Measurements from ENCODE around the gene TSSK3. TPM values are rescaled to one million over a fixed set of nuclear protein-coding genes. Genes with fewer than 3 reads are reported as not detected.

The TSSK3 gene
- total RNA-seq, 1 experiment from 2014 or later: 1.6 TPM

GRCh38 chr1:32413507-32414185 lies 51.3 kb downstream of the TSSK3 start:
- Histone ChIP-seq H3K23me2 (ENCODE audit: insufficient read length, low read depth, low read length, poor library complexity, severe bottlenecking) (no peaks in the 10 kb centered on the region), H2AFZ (ENCODE audit: low read length) (no peak overlapping the region), H2BK120ac (ENCODE audit: low read depth, low read length, poor library complexity, severe bottlenecking) (no peak overlapping the region), H3K4ac (ENCODE audit: low read depth, low read length) (no peak overlapping the region), H3K27ac (ENCODE audit: insufficient read length, low read depth, low read length) (no peak overlapping the region), H3K4me1 (ENCODE audit: insufficient read depth, low read length) (no peaks in the 10 kb centered on the region), H3K23ac (ENCODE audit: insufficient read length, low read depth, low read length) (no peak overlapping the region), H4K8ac (replicated peaks; ENCODE audit: insufficient read length, low read depth, low read length) (no peak overlapping the region), H4K91ac (ENCODE audit: insufficient read length, low read depth, low read length) (no peak overlapping the region), H2BK20ac (ENCODE audit: low read depth, low read length, poor library complexity, severe bottlenecking) (no peak overlapping the region), H3K27me3 (ENCODE audit: insufficient read depth, low read length) (no peaks in the 10 kb centered on the region), H3K4me2 (ENCODE audit: insufficient read depth, insufficient read length, low read length) (no peak overlapping the region), H2BK5ac (ENCODE audit: insufficient read length, low read length) (no peak overlapping the region), H4K5ac (ENCODE audit: insufficient read length, low read depth, low read length) (no peak overlapping the region), H3K9ac (ENCODE audit: extremely low read depth, insufficient read length, low read length) (no peak overlapping the region), H3K9me3 (ENCODE audit: control insufficient read depth, low read depth, low read length) (peaks cover 16% of the 10 kb centered on the region), H3T11ph (ENCODE audit: low read length) (no peak overlapping the region), H3K56ac (ENCODE audit: insufficient read length, low read depth, low read length) (no peak overlapping the region), H4K20me1 (ENCODE audit: control insufficient read depth, insufficient read depth, insufficient read length) (no peaks in the 10 kb centered on the region), H3K79me2 (ENCODE audit: insufficient read depth, low read length) (no peaks in the 10 kb centered on the region), H2AK5ac (ENCODE audit: insufficient read length, low read length) (no peak overlapping the region), H3K18ac (ENCODE audit: insufficient read length, low read depth, low read length) (no peak overlapping the region), H3K14ac (ENCODE audit: insufficient read depth, low read length) (no peak overlapping the region), H3K79me1 (ENCODE audit: insufficient read depth, low read depth, low read length, poor library complexity, severe bottlenecking) (no peaks in the 10 kb centered on the region), H2BK15ac (ENCODE audit: low read depth, low read length) (no peak overlapping the region), H2BK12ac (ENCODE audit: insufficient read length, low read depth, low read length) (no peak overlapping the region)
- peak; percentile 87 for TF ChIP-seq CTCF (conservative IDR thresholded peaks at IDR 0.05)
- Mint-ChIP-seq H3K27ac (0 out of 7 replicates have a peak overlapping the region, but pooled peaks of 1 of the 3 experiments have one; percentile 4), H3K27me3 (ENCODE audit: low read depth) (peaks cover 7% of the 10 kb centered on the region), H3K9me3 (peaks cover 44 to 45% of the 10 kb centered on the region in 2 experiments), H3K36me3 (ENCODE audit: insufficient read depth in 1 of 3, low read depth in 3 of 3) (peaks cover 22 to 57% (median 29%) of the 10 kb centered on the region in 3 experiments), H3K4me1 (peaks cover 3 to 10% of the 10 kb centered on the region in 2 experiments; a peak in 3 of 4 replicates), H3K4me3 (peak overlapping the region in 1 of 2 experiments; percentile 19; a peak in 1 of 5 replicates)
- DNase-seq: peak; percentile 71
- no CpG with 5 or more reads among the region's 10 CpGs for WGBS (ENCODE audit: extremely low coverage, insufficient read length, low lambda C conversion rate)

Other genes with a start within 250 kb of the TSSK3 start
- gene TXLNA, start 182.9 kb upstream of the TSSK3 start, total RNA-seq (2021): 67.3 and 69.4 TPM in 2 replicates
- gene CCDC28B, start 161.9 kb upstream of the TSSK3 start, total RNA-seq (2021): 20.7 and 21.3 TPM in 2 replicates
- gene IQCC, start 156.9 kb upstream of the TSSK3 start, total RNA-seq (2021): 5.1 and 5.3 TPM in 2 replicates
- not detected in 2 replicates for gene DCDC2B, start 153.4 kb upstream of the TSSK3 start, total RNA-seq (2021)
- 19.5 and 19.7 TPM in 2 replicates for gene TMEM234, start 140.2 kb upstream of the TSSK3 start, total RNA-seq (2021)
- gene EIF3I, start 140.1 kb upstream of the TSSK3 start, total RNA-seq (2021): 222 and 224 TPM in 2 replicates
- 1.5 and 2.1 TPM in 2 replicates for gene FAM167B, start 115.3 kb upstream of the TSSK3 start, total RNA-seq (2021)
- 37.0 and 37.6 TPM in 2 replicates for gene LCK, start 111.3 kb upstream of the TSSK3 start, total RNA-seq (2021)
- gene HDAC1, start 70.5 kb upstream of the TSSK3 start, total RNA-seq (2021): 162 and 174 TPM in 2 replicates
- gene MARCKSL1, start 26.3 kb upstream of the TSSK3 start, total RNA-seq (2021): 457 and 470 TPM in 2 replicates
- gene FAM229A, start 54 bp upstream of the TSSK3 start, total RNA-seq (2021): 5.6 and 8.3 TPM in 2 replicates
- 50.7 and 52.6 TPM in 2 replicates for gene BSDC1, start 31.9 kb downstream of the TSSK3 start, total RNA-seq (2021)
- gene ZBTB8B, start 102.5 kb downstream of the TSSK3 start, total RNA-seq (2021): 1.6 and 1.9 TPM in 2 replicates
- gene ZBTB8A, start 176.9 kb downstream of the TSSK3 start, total RNA-seq (2021): 11.1 and 11.3 TPM in 2 replicates

Data from H9 (cell line).